Endodermal cell (in vitro differentiated cells): ENCODE measurements around the gene NAV2. TPM values are rescaled to one million over a fixed set of nuclear protein-coding genes. Genes with fewer than 3 reads are reported as not detected.

ENCODE experiments used
- microRNA-seq: library from miRNA; unstranded; fragments of <30 nt; microRNA quantifications from one replicate; pipeline ENCODE4 v1.2.0, GENCODE V29; 2020; ENCODE audit warnings: borderline microRNAs expressed
- total RNA-seq, 2 donors: library from RNA; stranded (reverse); fragmentation: NEBNext Ultra II Directional in 1 of 2; extraction: Animal tissue kit (Norgen Biotek cat#: 25700) in 1 of 2; gene quantifications; 2 replicates in 1 of 2; 3 replicates in 1 of 2; pipeline ENCODE4 v1.2.1, GENCODE V29; 2021

The NAV2 gene
- total RNA-seq, 2 donors from 2014 or later: 37.1 to 42.4 TPM

Small RNA genes within 50 kb of the gene (microRNA-seq; reads per million reads assigned to microRNA genes)
- gene MIR4694: not detected
